ENCODE results near the gene PDE10A.

- TF ChIP-seq, protein P1, sequence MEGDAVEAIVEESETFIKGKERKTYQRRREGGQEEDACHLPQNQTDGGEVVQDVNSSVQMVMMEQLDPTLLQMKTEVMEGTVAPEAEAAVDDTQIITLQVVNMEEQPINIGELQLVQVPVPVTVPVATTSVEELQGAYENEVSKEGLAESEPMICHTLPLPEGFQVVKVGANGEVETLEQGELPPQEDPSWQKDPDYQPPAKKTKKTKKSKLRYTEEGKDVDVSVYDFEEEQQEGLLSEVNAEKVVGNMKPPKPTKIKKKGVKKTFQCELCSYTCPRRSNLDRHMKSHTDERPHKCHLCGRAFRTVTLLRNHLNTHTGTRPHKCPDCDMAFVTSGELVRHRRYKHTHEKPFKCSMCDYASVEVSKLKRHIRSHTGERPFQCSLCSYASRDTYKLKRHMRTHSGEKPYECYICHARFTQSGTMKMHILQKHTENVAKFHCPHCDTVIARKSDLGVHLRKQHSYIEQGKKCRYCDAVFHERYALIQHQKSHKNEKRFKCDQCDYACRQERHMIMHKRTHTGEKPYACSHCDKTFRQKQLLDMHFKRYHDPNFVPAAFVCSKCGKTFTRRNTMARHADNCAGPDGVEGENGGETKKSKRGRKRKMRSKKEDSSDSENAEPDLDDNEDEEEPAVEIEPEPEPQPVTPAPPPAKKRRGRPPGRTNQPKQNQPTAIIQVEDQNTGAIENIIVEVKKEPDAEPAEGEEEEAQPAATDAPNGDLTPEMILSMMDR (IDR thresholded peaks at IDR 0.05), result no peak
- TF ChIP-seq POLR2A (IDR thresholded peaks at IDR 0.05), result no peak
These were observed 7.8 kb downstream of the PDE10A start for GRCh38 chr6:165655191-165655590.

Data from ovary (tissue), 3 donors.